Ascending aorta (tissue), 2 donors: ENCODE measurements around the gene NOVA1. TPM values are rescaled to one million over a fixed set of nuclear protein-coding genes. Genes with fewer than 3 reads are reported as not detected.

ENCODE experiments used
- DNase-seq, 2 donors: peaks; one replicate each; pipeline ENCODE4 v3.0.0-alpha.2; 2019; ENCODE audit warnings: low spot score in 2 of 2
- H3K27ac ChIP-seq, 2 donors: fragments of 200-600 bp; sonication (generic); one replicate each; pipeline ENCODE4 v1.5.1; 2016 to 2017; ENCODE audit warnings: mild to moderate bottlenecking in 1 of 2
- H3K27me3 ChIP-seq: fragments of 200-600 bp; sonication (generic); one replicate; pipeline ENCODE4 v1.5.1; 2017
- H3K36me3 ChIP-seq, 2 donors: fragments of 200-600 bp; sonication (generic); one replicate each; pipeline ENCODE4 v1.5.1; 2016
- H3K4me1 ChIP-seq, 2 donors: fragments of 200-600 bp; sonication (generic); one replicate each; pipeline ENCODE4 v1.5.1; 2016 to 2017; ENCODE audit warnings: mild to moderate bottlenecking in 1 of 2
- H3K4me3 ChIP-seq, 2 donors: fragments of 200-600 bp; sonication (generic); one replicate each; pipeline ENCODE4 v1.5.1; 2016 to 2017; ENCODE audit warnings: mild to moderate bottlenecking in 1 of 2
- H3K9me3 ChIP-seq, 2 donors: fragments of 200-600 bp; sonication (generic); one replicate each; pipeline ENCODE4 v1.5.1; 2016
- CTCF ChIP-seq, 3 experiments: fragments of 200-600 bp in 2 of 3; fragments of 450-650 bp in 1 of 3; sonication (generic) in 2 of 3; IDR thresholded peaks; one replicate each; pipeline ENCODE4 v1.5.1; 2016 to 2019; ENCODE audit warnings: antibody characterized with exemption in 3 of 3, mild to moderate bottlenecking in 1 of 3, moderate library complexity in 1 of 3
- intact Hi-C: fragments of 100-400 bp; cut with DNase I; formaldehyde crosslinking; loops from one replicate; pipeline ENCODE4 v1.15.1; 2023
- total RNA-seq: library from RNA; depleted of rRNA; stranded (reverse); fragments of >200 nt; gene quantifications from one replicate; pipeline ENCODE4 v1.1.0, GENCODE V29; 2016

The NOVA1 gene
- total RNA-seq, 1 donor from 2014 or later = 11.1 TPM

DNA sequence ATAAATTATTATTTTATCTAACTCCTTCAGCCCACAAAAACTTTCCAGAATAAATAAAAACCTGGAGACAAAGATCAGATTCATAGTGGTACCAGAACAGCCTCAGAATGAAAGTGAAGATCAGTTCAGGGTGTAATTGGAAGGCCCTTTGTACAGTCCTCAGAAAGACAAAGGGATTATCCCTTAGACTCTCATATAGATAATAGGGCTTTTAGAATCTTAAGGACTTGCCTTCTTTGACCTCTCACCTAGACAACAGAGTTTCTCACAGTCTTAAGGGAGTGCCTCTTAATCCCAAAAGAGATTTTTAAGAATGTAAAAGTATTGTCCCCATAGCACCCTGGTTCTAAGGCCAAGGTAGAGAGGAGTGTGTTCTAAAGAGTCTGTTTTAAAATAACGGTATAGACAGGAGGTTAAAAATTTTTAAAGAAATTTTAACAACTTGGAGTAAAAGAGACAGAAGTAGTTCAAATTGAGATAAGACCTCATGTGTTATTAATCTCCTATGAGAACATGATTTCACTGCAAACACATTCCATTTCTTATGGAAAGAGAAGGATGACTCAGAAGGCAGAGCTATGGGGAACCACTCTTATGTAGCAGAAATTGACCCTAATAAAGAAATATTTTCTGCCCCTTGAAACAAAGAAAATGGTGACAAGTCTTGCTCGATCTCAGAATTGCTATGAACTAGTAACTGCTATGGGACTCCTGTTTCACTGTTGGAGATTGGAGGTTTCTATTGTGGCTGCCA is 24.2 kb upstream of the NOVA1 start:
- no peak for DNase-seq
- Histone ChIP-seq H3K4me3 (no peak overlapping the region), H3K27ac (no peak overlapping the region), H3K36me3 (no peaks in the 10 kb centered on the region), H3K4me1 (no peaks in the 10 kb centered on the region), H3K27me3 (no peaks in the 10 kb centered on the region), H3K9me3 (no peaks in the 10 kb centered on the region)
- TF ChIP-seq CTCF (IDR thresholded peaks at IDR 0.05) = no peak
- intact Hi-C loops = no loop called here

DNA sequence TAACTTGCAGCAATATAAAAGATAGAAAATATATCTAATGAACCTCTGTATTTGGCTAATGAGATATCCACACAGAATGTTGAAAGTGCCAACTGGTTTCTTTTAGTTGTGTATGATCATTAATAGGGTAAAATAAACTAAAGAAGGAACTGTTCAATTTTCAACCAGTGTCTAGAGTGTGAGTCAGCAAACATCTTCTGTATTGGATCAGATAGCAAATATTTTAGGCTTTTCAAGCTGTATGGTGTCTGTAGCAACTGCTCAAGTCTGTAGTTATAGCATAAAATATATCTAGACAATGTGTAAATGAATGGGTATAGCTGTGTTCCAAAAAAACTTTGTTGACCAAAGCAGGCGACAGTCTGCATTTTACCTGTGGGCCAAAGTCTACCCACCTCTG is 23.5 kb upstream of the NOVA1 start:
- DNase-seq = no peak
- H3K27me3 ChIP-seq = no peaks in the 10 kb centered on the region
- no peaks in the 10 kb centered on the region for H3K4me1 ChIP-seq
- no peaks in the 10 kb centered on the region for H3K36me3 ChIP-seq
- TF ChIP-seq CTCF (IDR thresholded peaks at IDR 0.05) = no peak
- no peak overlapping the region for H3K4me3 ChIP-seq
- no peaks in the 10 kb centered on the region for H3K9me3 ChIP-seq
- H3K27ac ChIP-seq = no peak overlapping the region
- intact Hi-C loops = no loop called here

DNA sequence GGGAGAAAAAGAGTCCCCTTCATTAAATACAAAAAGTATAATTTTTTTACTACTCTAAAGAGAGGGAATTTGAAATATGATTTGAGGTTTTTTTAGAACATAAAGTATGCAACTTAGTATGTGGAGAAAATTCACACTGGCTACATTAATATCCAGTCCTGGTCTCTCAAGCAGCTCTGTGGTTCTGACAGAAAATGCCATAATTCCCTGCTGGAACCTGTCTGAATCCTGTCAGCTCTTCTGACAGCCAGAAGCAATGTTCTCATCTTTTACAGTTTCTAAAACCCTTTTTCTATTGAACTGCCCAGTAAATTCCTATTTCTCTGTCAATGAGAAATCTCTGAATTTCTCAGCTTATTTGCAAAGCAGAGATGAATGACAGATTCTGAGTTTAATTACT is 13.4 kb upstream of the NOVA1 start:
- Histone ChIP-seq H3K27ac (no peak overlapping the region), H3K4me3 (no peak overlapping the region), H3K4me1 (no peaks in the 10 kb centered on the region), H3K27me3 (no peaks in the 10 kb centered on the region), H3K36me3 (no peaks in the 10 kb centered on the region), H3K9me3 (peaks cover 0 to 6% of the 10 kb centered on the region in 2 donors)
- no peak for DNase-seq
- TF ChIP-seq CTCF (IDR thresholded peaks at IDR 0.05) = no peak
- intact Hi-C loops = no loop called here

DNA sequence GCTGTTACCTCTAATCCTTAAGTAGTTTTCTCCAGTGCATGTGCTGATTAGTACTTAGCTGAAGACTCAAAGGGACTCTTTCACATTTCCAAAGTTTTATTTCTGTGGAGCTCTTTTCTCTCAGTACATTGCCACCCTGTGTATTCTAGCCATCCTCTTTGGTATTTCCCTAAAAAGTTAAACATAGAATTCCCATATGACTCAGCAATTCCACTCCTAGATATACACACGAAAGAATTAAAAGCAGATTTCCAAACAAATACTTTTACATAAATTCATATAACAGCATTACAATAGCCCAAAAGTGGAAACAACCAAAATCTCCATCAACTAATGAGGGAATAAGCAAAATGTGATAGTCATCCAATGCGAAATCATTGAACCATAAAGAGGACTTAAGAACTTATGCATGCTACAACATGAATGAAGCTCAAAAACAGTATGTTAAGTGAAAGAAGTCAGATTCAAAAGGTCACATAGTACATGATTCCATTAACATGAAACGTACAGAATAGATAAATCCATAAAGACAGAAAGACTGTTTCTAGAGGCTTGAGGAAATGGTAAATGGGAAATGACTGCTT is 9.0 kb upstream of the NOVA1 start:
- H3K36me3 ChIP-seq = no peaks in the 10 kb centered on the region
- DNase-seq = no peak
- intact Hi-C loops = no loop called here
- no peaks in the 10 kb centered on the region for H3K4me1 ChIP-seq
- no peak overlapping the region for H3K4me3 ChIP-seq
- H3K9me3 ChIP-seq = no peaks in the 10 kb centered on the region
- TF ChIP-seq CTCF (IDR thresholded peaks at IDR 0.05) = no peak
- H3K27ac ChIP-seq = no peak overlapping the region
- no peaks in the 10 kb centered on the region for H3K27me3 ChIP-seq

DNA sequence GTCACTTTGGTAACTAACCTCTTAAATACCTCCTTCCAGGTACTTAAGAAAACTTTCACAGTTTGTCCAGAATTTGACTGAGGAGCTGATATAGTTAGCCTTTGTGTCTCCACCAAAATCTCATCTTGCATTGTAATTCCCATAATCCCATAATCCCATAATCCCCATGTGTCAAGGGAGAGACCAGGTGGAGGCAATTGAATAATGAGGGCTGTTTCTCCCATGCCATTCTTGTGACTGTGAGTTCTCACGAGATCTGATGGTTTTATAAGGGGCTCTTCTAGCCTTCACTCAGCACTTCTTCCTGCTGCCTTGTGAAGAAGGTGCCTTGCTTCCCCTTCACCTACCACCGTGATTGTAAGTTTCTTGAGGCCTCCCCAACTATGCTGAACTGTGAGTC is 7.8 kb upstream of the NOVA1 start:
- Histone ChIP-seq H3K4me3 (no peak overlapping the region), H3K9me3 (no peaks in the 10 kb centered on the region), H3K36me3 (no peaks in the 10 kb centered on the region), H3K27me3 (no peaks in the 10 kb centered on the region), H3K27ac (no peak overlapping the region), H3K4me1 (no peaks in the 10 kb centered on the region)
- intact Hi-C loops = no loop called here
- DNase-seq = no peak
- TF ChIP-seq CTCF (IDR thresholded peaks at IDR 0.05) = no peak
